Esophagus muscularis mucosa (tissue), 4 donors: Measurements from ENCODE around the gene DPYSL4. TPM values are rescaled to one million over a fixed set of nuclear protein-coding genes. Genes with fewer than 3 reads are reported as not detected.

ENCODE experiments used
- DNase-seq: peaks from one replicate; pipeline ENCODE4 v3.0.0-alpha.2; 2017; ENCODE audit errors: extremely low spot score
- H3K27ac ChIP-seq, 4 donors: fragments of 200-600 bp; sonication (generic); replicated peaks in 1 of 4; 1 replicate in 3 of 4; 2 replicates in 1 of 4; pipeline ENCODE4 v1.5.1; 2016 to 2019; ENCODE audit warnings: mild to moderate bottlenecking in 1 of 4
- H3K27me3 ChIP-seq, 4 donors: fragments of 200-600 bp; sonication (generic); one replicate each; pipeline versions ENCODE4 v1.5.1 to v1.6.0; 2016 to 2019
- H3K36me3 ChIP-seq, 4 donors: fragments of 200-600 bp; sonication (generic); one replicate each; pipeline ENCODE4 v1.5.1; 2016 to 2019
- H3K4me1 ChIP-seq, 4 donors: fragments of 200-600 bp; sonication (generic); one replicate each; pipeline ENCODE4 v1.5.1; 2016 to 2019
- H3K4me3 ChIP-seq, 4 donors: fragments of 200-600 bp; sonication (generic); 1 replicate in 2 of 4; 2 replicates in 2 of 4; pipeline ENCODE4 v1.5.1; 2016 to 2019; ENCODE audit warnings: mild to moderate bottlenecking in 4 of 4, moderate library complexity in 1 of 4
- H3K9me3 ChIP-seq, 4 donors: fragments of 200-600 bp; sonication (generic); 1 replicate in 3 of 4; 2 replicates in 1 of 4; pipeline ENCODE4 v1.5.1; 2016 to 2019
- CTCF ChIP-seq, 3 experiments: fragments of 200-600 bp in 2 of 3; fragments of 450-650 bp in 1 of 3; sonication (generic) in 2 of 3; IDR thresholded peaks; one replicate each; pipeline ENCODE4 v1.5.1; 2017 to 2019; ENCODE audit warnings: antibody characterized with exemption in 3 of 3, mild to moderate bottlenecking in 2 of 3, moderate library complexity in 1 of 3
- EP300 ChIP-seq: sonication (generic); formaldehyde crosslinking; IDR thresholded peaks from one replicate; pipeline ENCODE4 v1.6.1; 2017; ENCODE audit warnings: antibody characterized with exemption
- POLR2A ChIP-seq: fragments of 450-650 bp; IDR thresholded peaks from one replicate; pipeline ENCODE4 v1.6.1; 2017; ENCODE audit warnings: antibody characterized with exemption, moderate library complexity, mild to moderate bottlenecking, low read depth
- POLR2AphosphoS5 ChIP-seq, 2 donors: sonication (generic); formaldehyde crosslinking; IDR thresholded peaks; one replicate each; pipeline ENCODE4 v1.6.1; 2017; ENCODE audit warnings: antibody characterized with exemption in 2 of 2
- WGBS: methylation state at CpG from one replicate; pipeline ENCODE4 v1.1.5; 2018; 5-methylcytosine and 5-hydroxymethylcytosine counted together
- intact Hi-C: fragments of 100-400 bp; cut with DNase I; formaldehyde crosslinking; loops from one replicate; pipeline ENCODE4 v1.15.1; 2023
- total RNA-seq, 4 donors: library from RNA; depleted of rRNA; stranded (reverse); fragments of >200 nt; gene quantifications; one replicate each; pipeline versions ENCODE4 v1.1.0 to v1.2.1, GENCODE V29; 2016

Gene DPYSL4
- total RNA-seq, 4 donors from 2014 or later: 0.42 to 4.5 (median 1.9) TPM

GRCh38 chr10:132203256-132204077 is 16.7 kb downstream of the DPYSL4 start:
- intact Hi-C loops: no loop called here
- H3K36me3 ChIP-seq: peaks cover 0 to 45% (median 7%) of the 10 kb centered on the region in 4 donors
- no peak for DNase-seq
- no peak overlapping the region for H3K4me3 ChIP-seq
- no peaks in the 10 kb centered on the region for H3K27me3 ChIP-seq
- TF ChIP-seq POLR2A: no peak
- TF ChIP-seq CTCF (IDR thresholded peaks at IDR 0.05): no peak
- TF ChIP-seq POLR2AphosphoS5 (IDR thresholded peaks at IDR 0.05): no peak
- no peak for TF ChIP-seq EP300
- H3K4me1 ChIP-seq: no peaks in the 10 kb centered on the region
- WGBS: 92% methylated on average over 6 of the region's 34 CpGs
- H3K9me3 ChIP-seq: no peaks in the 10 kb centered on the region
- H3K27ac ChIP-seq: no peak overlapping the region

- no peak overlapping the region for H3K27ac ChIP-seq
- no peak for DNase-seq
- no peaks in the 10 kb centered on the region for H3K9me3 ChIP-seq
- H3K27me3 ChIP-seq: no peaks in the 10 kb centered on the region
- 77% methylated on average over 7 of the region's 20 CpGs for WGBS
- H3K4me1 ChIP-seq: peaks cover 0 to 4% (median 0%) of the 10 kb centered on the region in 4 donors
- TF ChIP-seq EP300 (no peak), CTCF (IDR thresholded peaks at IDR 0.05) (no peak), POLR2A (no peak), POLR2AphosphoS5 (IDR thresholded peaks at IDR 0.05) (no peak)
- H3K36me3 ChIP-seq: peaks cover 0 to 38% (median 7%) of the 10 kb centered on the region in 4 donors
- intact Hi-C loops: no loop called here
- no peak overlapping the region for H3K4me3 ChIP-seq
Measured at GRCh38 chr10:132204078-132204780, 17.5 kb downstream of the DPYSL4 start.

GRCh38 chr10:132204781-132205473 is 18.2 kb downstream of the DPYSL4 start:
- Histone ChIP-seq H3K36me3 (peaks cover 0 to 38% (median 7%) of the 10 kb centered on the region in 4 donors), H3K9me3 (no peaks in the 10 kb centered on the region), H3K27me3 (no peaks in the 10 kb centered on the region), H3K27ac (no peak overlapping the region), H3K4me3 (no peak overlapping the region), H3K4me1 (peaks cover 0 to 4% (median 0%) of the 10 kb centered on the region in 4 donors)
- intact Hi-C loops: no loop called here
- TF ChIP-seq POLR2AphosphoS5 (IDR thresholded peaks at IDR 0.05) (no peak), POLR2A (no peak), CTCF (IDR thresholded peaks at IDR 0.05) (no peak), EP300 (no peak)
- WGBS: 89% methylated on average over 13 of the region's 28 CpGs
- DNase-seq: no peak

- H3K4me1 ChIP-seq: peaks cover 0 to 4% (median 0%) of the 10 kb centered on the region in 4 donors
- DNase-seq: no peak
- intact Hi-C loops: no loop called here
- no peaks in the 10 kb centered on the region for H3K27me3 ChIP-seq
- H3K27ac ChIP-seq: no peak overlapping the region
- WGBS: 76% methylated on average over 15 of the region's 37 CpGs
- H3K36me3 ChIP-seq: peaks cover 0 to 29% (median 7%) of the 10 kb centered on the region in 4 donors
- H3K9me3 ChIP-seq: no peaks in the 10 kb centered on the region
- no peak for TF ChIP-seq CTCF (IDR thresholded peaks at IDR 0.05)
- no peak for TF ChIP-seq EP300
- TF ChIP-seq POLR2AphosphoS5 (IDR thresholded peaks at IDR 0.05): no peak
- no peak for TF ChIP-seq POLR2A
- H3K4me3 ChIP-seq: no peak overlapping the region
Measured at GRCh38 chr10:132205650-132206376, 19.1 kb downstream of the DPYSL4 start.
